HL-60 (cell line): ENCODE data around the gene ZDHHC24.
"Not testable (repeated sequence)": the region's sequence is repeated elsewhere in the genome, so short reads cannot be mapped to it uniquely, and the experiment has no call there.

Experiments
- POLR2AphosphoS5 ChIP-seq: IDR thresholded peaks from 2 replicates; pipeline ENCODE4 v1.6.1; 2012; ENCODE audit warnings: low read depth
- TF ChIP-seq, protein P1 (sequence below): IDR thresholded peaks from one replicate; pipeline ENCODE4 v1.5.1; 2011; ENCODE audit warnings: low read length, control low read depth, inconsistent platforms; ENCODE audit not compliant: insufficient read depth

DNA sequence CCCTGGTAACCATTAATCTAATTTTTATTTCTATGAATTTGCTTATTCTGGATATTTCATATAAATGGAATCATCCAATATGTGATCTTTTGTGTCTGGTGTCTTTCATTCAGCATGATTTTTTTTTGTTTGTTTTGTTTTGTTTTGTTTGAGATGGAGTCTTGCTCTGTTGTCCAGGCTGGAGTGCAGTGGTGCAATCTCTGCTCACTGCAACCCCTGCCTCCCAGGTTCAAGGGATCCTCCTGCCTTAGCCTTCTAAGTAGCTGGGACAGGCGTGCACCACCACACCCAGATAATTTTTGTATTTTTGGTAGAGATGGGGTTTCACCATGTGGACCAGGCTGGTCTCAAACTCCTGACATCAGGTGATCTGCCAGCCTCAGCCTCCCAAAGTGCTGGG, 39.6 kb upstream of the ZDHHC24 start:
- TF ChIP-seq, protein P1, sequence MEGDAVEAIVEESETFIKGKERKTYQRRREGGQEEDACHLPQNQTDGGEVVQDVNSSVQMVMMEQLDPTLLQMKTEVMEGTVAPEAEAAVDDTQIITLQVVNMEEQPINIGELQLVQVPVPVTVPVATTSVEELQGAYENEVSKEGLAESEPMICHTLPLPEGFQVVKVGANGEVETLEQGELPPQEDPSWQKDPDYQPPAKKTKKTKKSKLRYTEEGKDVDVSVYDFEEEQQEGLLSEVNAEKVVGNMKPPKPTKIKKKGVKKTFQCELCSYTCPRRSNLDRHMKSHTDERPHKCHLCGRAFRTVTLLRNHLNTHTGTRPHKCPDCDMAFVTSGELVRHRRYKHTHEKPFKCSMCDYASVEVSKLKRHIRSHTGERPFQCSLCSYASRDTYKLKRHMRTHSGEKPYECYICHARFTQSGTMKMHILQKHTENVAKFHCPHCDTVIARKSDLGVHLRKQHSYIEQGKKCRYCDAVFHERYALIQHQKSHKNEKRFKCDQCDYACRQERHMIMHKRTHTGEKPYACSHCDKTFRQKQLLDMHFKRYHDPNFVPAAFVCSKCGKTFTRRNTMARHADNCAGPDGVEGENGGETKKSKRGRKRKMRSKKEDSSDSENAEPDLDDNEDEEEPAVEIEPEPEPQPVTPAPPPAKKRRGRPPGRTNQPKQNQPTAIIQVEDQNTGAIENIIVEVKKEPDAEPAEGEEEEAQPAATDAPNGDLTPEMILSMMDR, result not testable (repeated sequence)
- not testable (repeated sequence) for TF ChIP-seq POLR2AphosphoS5
